Retinal pigment epithelial cell (primary cell): Measurements from ENCODE around the gene PLCB4.

Source experiments
- DNase-seq: peaks from one replicate; pipeline ENCODE4 v3.0.0-alpha.2; 2010; ENCODE audit warnings: low read depth
- H3K4me3 ChIP-seq: 2 replicates; pipeline ENCODE4 v1.5.1; 2011; ENCODE audit warnings: mild to moderate bottlenecking, low read length, control low read depth, moderate library complexity
- CTCF ChIP-seq: conservative IDR thresholded peaks from 2 replicates; pipeline ENCODE4 v1.5.1; 2011; ENCODE audit warnings: low read depth, low read length, control low read depth, inconsistent platforms

The PLCB4 gene

DNA sequence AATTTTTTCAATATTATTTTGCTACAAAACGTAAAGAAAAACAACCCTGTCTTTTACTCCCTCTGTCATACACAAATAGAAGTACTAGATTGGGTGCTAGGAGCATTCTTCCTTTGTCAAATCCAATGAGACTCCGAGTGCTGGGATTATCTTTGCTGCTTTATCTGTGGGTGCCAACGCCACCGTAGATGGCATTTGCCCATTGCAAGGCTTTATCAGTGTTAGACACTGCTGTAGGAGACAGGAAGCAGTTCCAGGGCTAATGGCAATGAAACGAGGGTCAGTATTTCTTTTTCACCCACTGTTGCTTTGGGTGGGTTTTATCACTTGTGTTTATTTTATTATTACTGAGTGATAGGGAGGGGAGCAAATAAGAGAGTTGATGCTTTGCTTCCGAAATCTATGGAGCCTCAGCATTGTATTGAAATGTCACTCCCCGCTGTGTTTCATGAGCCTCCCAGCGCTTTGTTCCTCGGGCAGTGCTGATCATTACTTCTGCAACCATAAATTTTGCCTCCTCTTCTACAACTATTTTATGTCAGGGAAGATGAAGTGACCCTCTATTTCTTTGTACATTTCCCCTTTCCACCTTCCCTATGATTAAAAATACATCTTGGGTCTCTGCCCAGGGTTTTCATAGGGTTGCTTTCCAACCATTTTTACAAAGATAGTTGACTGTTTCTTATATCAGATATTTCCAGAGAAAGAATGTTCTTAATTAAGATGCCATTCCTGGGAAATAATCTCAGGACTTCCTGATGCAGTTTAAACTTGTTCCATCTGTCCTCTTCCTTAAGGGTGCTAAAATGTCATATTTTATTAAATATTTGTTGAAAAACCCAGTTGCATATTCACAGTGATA is 358.8 kb downstream of the PLCB4 start:
- H3K4me3 ChIP-seq: no peak overlapping the region
- no peak for DNase-seq
- TF ChIP-seq CTCF: no peak

DNA sequence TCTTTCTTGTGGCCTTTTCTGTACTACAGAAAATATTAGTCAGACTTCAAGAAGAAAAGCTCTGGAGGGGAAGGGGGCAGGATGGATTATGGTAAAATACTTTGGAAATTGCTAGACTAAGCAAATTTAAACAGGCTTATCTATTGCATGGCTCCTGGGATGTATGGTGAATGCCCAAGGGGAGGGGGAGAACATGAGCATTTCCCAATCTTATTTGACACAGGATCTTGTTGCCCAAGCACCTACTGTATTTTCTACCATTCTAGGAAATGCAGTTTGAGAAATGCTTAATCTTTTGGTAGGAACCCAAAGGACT is 359.4 kb downstream of the PLCB4 start:
- no peak for DNase-seq
- no peak overlapping the region for H3K4me3 ChIP-seq
- no peak for TF ChIP-seq CTCF

DNA sequence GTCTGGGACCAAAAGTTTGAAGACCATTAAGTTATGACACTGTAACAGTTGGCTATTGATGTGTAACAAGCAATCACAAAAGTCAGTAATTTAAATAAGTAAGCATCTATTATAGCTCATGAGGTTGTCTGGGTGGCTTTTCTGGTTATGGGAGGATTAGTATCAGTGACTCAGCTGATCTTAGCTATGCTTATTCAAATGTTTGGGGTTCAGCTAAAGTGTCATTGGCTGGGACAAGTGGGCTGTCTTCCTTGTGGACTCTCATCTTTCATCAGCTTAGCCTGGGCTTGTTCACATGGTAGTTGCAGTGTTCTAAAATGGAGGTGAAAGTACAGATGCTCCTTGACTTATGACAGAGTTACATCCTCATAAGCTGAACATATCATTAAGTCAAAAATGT is 370.9 kb downstream of the PLCB4 start:
- DNase-seq: no peak
- no peak overlapping the region for H3K4me3 ChIP-seq
- TF ChIP-seq CTCF: no peak

- no peak overlapping the region for H3K4me3 ChIP-seq
- no peak for DNase-seq
- no peak for TF ChIP-seq CTCF
These were observed 372.0 kb downstream of the PLCB4 start for GRCh38 chr20:9440892-9441291.

GRCh38 chr20:9441948-9442347 is 373.1 kb downstream of the PLCB4 start:
- no peak overlapping the region for H3K4me3 ChIP-seq
- TF ChIP-seq CTCF: no peak
- no peak for DNase-seq

DNA sequence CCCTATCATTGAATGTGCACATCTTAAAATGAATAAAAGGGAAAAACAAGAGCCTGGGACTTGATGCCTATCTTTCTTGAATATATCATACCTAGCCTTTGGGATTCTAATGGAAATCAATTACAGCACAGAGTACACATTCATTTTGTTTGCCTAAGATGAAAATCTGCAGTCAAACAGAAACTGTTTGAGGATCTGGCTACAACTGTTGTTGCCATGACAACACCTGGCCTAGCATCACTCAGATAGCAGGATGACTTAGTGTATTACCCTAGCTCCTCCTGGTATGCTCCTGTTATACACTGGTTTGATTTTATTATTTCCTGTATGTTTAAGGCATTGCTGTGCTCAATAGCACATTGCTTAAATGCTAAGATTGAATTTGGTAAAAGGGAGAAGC is 374.0 kb downstream of the PLCB4 start:
- DNase-seq: no peak
- TF ChIP-seq CTCF: no peak
- H3K4me3 ChIP-seq: no peak overlapping the region

GRCh38 chr20:9444921-9445320 is 376.0 kb downstream of the PLCB4 start:
- no peak overlapping the region for H3K4me3 ChIP-seq
- DNase-seq: no peak
- TF ChIP-seq CTCF: no peak
